Neural crest cell (in vitro differentiated cells): ENCODE results near the gene ST8SIA1. TPM values are rescaled to one million over a fixed set of nuclear protein-coding genes. Genes with fewer than 3 reads are reported as not detected.
"Not testable (repeated sequence)": the region's sequence is repeated elsewhere in the genome, so short reads cannot be mapped to it uniquely, and the experiment has no call there.

ENCODE experiments used
- DNase-seq: peaks from one replicate; pipeline ENCODE4 v3.0.0; 2021; ENCODE audit warnings: low read depth, mixed read lengths, low spot score
- H3K27ac Mint-ChIP-seq: one replicate; pipeline ENCODE4 v1.8.0; 2021; ENCODE audit warnings: mild to moderate bottlenecking, mixed read lengths; ENCODE audit not compliant: unreplicated experiment
- H3K27me3 Mint-ChIP-seq: 2 replicates; pipeline ENCODE4 v1.8.0; 2021; ENCODE audit warnings: low read depth, mild to moderate bottlenecking, mixed read lengths
- H3K36me3 Mint-ChIP-seq: 2 replicates; pipeline ENCODE4 v1.8.0; 2021; ENCODE audit warnings: low read depth, mild to moderate bottlenecking, mixed read lengths
- H3K4me1 Mint-ChIP-seq: 2 replicates; pipeline ENCODE4 v1.8.0; 2021; ENCODE audit warnings: mixed read lengths
- H3K4me3 Mint-ChIP-seq: one replicate; pipeline ENCODE4 v1.8.0; 2021; ENCODE audit warnings: mild to moderate bottlenecking, mixed read lengths
- H3K9me3 Mint-ChIP-seq: 2 replicates; pipeline ENCODE4 v1.8.0; 2021; ENCODE audit warnings: mixed read lengths
- CTCF ChIP-seq: fragments of 200-600 bp; sonication (generic); conservative IDR thresholded peaks from 2 replicates; pipeline ENCODE4 v1.5.0; 2021; ENCODE audit warnings: antibody characterized with exemption, mild to moderate bottlenecking
- long read RNA-seq: library from polyadenylated mRNA; unstranded; transcript quantifications from one replicate; pipeline ENCODE4 v2.0.0, GENCODE V29; 2020
- total RNA-seq: library from RNA; stranded (reverse); gene quantifications from 2 replicates; pipeline ENCODE4 v1.2.1, GENCODE V29; 2021

Gene ST8SIA1
- total RNA-seq: 62.7 and 64.7 TPM in 2 replicates
- long read RNA-seq, full-length matches to known transcripts: 8 of 30 reads
- long read RNA-seq, partial matches to known transcripts: 3 of 30 reads
- long read RNA-seq, other reads (novel, unspliced or antisense): 19 of 30 reads

- H3K27me3 Mint-ChIP-seq: no peaks in the 10 kb centered on the region
- H3K36me3 Mint-ChIP-seq: no peaks in the 10 kb centered on the region
- no peak for TF ChIP-seq CTCF
- H3K9me3 Mint-ChIP-seq: no peaks in the 10 kb centered on the region
- H3K27ac Mint-ChIP-seq: peak within 1 kb of the TSS; percentile 92
- H3K4me3 Mint-ChIP-seq: peak within 1 kb of the TSS; percentile 97
- DNase-seq: peak; percentile 57
- peaks cover 51% of the 10 kb centered on the region for H3K4me1 Mint-ChIP-seq
Measured at GRCh38 chr12:22334410-22335100, at the start of gene ST8SIA1. TSS of gene ST8SIA1 (minus strand) at chr12:22334707. CDS start at chr12:22334232, 475 bp downstream.

GRCh38 chr12:22380031-22380430, 45.5 kb upstream of the ST8SIA1 start:
- H3K4me3 Mint-ChIP-seq: no peak overlapping the region
- H3K27me3 Mint-ChIP-seq: no peaks in the 10 kb centered on the region
- no peaks in the 10 kb centered on the region for H3K36me3 Mint-ChIP-seq
- no peaks in the 10 kb centered on the region for H3K4me1 Mint-ChIP-seq
- peak overlapping the region; percentile 31 for H3K27ac Mint-ChIP-seq
- TF ChIP-seq CTCF: no peak
- H3K9me3 Mint-ChIP-seq: no peaks in the 10 kb centered on the region
- DNase-seq: no peak

GRCh38 chr12:22377731-22378496, 43.4 kb upstream of the ST8SIA1 start:
- no peak overlapping the region for H3K4me3 Mint-ChIP-seq
- no peaks in the 10 kb centered on the region for H3K9me3 Mint-ChIP-seq
- no peaks in the 10 kb centered on the region for H3K36me3 Mint-ChIP-seq
- H3K4me1 Mint-ChIP-seq: no peaks in the 10 kb centered on the region
- H3K27me3 Mint-ChIP-seq: no peaks in the 10 kb centered on the region
- H3K27ac Mint-ChIP-seq: no peak overlapping the region
- DNase-seq: no peak
- TF ChIP-seq CTCF: no peak

- H3K36me3 Mint-ChIP-seq, H3K9me3 Mint-ChIP-seq, H3K4me3 Mint-ChIP-seq, DNase-seq, H3K27me3 Mint-ChIP-seq, H3K27ac Mint-ChIP-seq, H3K4me1 Mint-ChIP-seq: not testable (repeated sequence)
Measured at GRCh38 chr12:22376596-22377150, 42.2 kb upstream of the ST8SIA1 start.

- no peaks in the 10 kb centered on the region for H3K27me3 Mint-ChIP-seq
- TF ChIP-seq CTCF: no peak
- H3K27ac Mint-ChIP-seq: no peak overlapping the region
- H3K4me3 Mint-ChIP-seq: no peak overlapping the region
- no peak for DNase-seq
- no peaks in the 10 kb centered on the region for H3K9me3 Mint-ChIP-seq
- no peaks in the 10 kb centered on the region for H3K4me1 Mint-ChIP-seq
- H3K36me3 Mint-ChIP-seq: no peaks in the 10 kb centered on the region
Measured at GRCh38 chr12:22374508-22374907, 40.0 kb upstream of the ST8SIA1 start.
